Activated effector memory CD4-positive, alpha-beta T cell treated with Interleukin-2 at 50 U/mL for 16 hours (primary cell): ENCODE data around the gene EMD.
"Not testable (repeated sequence)": the region's sequence is repeated elsewhere in the genome, so short reads cannot be mapped to it uniquely, and the experiment has no call there.

Experiments used
- DNase-seq: peaks from one replicate; pipeline ENCODE4 v3.0.0-alpha.2; 2020

The EMD gene

DNA sequence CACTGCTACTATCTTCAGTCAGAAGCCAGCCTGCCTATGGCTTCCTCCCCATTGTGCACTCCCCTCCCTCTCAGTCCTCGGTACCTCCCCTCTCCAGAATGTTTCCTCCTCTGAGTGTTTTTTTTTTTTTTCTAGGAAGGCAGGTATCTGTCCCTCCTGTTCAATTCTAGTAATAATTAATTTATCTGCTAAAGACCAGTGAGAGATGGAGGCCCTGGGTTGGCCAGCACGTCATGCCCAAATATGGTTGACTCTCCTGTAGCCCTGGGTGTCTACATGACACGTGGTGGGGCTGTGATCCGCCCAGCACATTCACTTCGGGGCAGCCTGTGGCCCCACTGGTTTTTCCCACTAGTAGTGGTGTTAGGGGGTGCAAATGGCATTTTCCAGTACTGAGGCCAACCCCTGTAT lies 6.5 kb upstream of the EMD start:
- DNase-seq = peak; percentile 19

DNA sequence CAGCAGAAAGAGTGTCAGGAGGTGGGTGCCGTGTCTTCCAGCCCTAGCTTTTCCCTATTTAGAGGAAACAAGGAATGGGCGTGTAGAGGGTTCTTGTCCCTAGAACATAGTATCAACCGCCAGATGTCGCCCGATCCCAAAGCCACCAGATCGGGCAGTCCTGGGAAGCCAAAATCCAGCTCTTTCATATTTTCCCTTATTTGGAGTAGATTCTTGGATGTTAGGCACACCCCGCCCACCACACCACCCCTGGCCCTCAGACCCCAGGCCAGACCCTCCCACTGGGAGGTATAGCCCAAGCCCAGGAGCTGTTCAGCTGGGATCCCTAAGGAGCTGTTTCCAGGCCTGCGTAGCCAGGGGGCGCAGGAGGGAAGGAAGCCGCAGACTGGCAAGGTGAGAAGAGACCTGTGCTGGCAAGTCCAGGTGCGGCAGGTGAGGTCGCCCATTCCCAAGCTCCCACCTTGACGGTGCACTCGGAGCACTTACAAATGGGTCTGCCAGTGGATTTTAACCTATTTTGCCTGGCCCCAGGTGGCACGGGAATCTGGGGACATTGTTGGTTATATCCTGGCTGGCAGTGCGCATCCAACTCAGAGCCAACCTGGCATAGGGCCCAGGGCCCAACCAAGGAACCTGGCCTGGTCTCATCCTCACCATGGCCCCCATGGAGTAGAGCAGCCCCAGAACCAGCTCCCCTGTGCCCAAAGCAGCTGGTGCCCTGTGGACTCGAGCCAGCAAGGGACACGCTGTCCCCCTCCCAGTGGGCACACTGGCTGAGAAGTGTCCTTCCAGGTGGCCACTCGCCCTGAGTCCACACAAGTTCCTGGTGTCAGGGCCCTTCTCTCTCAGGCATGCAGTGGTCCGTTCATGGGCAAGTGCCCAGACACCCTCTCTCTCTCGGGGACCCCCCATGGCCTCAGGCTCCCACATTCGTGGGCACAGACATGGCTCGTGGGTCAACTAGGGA lies 5.5 kb upstream of the EMD start:
- no peak for DNase-seq

DNA sequence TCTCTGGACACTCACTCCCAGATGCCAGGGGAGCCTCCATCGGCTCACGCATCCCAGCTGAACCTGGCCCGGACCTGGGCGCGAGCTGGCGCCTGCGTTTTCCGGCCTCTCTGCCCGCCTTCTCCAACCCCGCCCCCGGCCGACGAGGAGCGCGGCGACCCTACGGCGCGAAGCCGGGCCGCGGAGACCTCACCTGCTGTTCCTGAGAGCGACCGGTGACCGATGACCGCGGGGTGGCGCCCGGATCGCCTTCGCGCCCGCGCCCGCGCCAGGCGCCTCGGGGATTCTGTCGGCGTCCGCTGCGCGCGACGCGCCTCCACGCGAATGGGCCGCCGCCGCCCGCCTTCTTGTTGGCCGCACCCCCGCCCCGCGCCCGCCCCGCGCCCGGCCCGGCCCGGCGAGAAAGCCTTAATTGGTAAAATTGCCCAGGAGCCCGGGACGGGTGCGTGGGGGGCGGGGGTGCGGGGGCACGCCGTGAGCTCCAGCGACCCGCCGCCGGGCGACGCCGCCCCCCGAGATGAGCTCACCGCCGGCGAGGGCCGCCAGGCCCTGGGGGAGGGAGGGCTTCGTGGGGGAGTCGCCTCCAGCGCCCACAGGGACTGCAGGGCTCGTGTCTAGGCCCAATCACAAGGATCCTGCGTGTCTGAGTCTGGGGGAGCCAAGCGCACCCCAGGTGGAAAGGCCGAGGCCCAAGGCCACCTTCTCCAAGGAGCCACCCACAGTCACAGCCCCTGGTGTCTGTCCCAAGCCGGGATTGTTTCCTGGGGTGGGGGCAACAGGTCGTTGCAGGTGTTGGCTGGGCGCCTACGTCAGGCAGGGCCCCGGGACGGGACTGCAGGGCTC lies 4.6 kb upstream of the EMD start, which contains the start of gene FLNA:
Gene FLNA, minus strand, starts transcription at position 322 of the 843 bp plus-strand sequence. CDS start 3,389 bp downstream, outside the sequence.
- no peak for DNase-seq

DNA sequence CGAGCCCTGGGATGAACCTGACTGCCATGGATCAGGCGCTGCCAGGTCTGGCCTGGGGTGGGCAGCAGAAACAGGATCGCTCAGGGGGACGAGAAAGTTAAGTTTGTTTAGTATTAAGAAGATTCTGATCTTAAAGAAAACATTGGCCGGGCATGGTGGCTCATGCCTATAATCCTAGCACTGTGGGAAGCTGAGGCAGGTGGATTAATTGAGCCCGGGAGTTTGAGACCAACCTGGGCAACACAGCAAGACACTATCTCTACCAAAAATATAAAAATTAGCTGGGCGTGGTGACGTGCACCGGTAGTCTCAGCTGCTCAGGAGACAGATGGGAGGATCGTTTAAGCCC lies 4.0 kb upstream of the EMD start:
- no peak for DNase-seq

DNA sequence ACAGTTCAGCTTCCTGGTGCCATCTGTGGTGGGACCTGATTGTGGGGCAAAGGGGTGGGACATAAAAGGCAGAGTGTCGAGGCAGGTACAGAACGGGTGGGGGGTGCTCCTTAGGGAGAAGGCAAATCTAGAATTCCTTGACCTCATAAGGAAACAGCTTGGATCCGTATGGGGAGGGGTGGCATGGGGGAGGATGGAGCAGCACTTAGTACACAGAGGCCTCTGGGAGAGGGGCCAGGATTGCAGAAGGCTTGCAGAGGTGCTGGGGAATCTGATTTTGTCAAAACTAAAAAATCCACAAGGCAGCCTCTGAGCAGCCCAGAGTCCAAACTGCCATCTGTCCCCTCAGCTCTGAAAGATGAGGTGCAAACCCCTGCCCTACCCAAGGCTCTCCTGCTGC lies 2.3 kb upstream of the EMD start:
- no peak for DNase-seq

DNA sequence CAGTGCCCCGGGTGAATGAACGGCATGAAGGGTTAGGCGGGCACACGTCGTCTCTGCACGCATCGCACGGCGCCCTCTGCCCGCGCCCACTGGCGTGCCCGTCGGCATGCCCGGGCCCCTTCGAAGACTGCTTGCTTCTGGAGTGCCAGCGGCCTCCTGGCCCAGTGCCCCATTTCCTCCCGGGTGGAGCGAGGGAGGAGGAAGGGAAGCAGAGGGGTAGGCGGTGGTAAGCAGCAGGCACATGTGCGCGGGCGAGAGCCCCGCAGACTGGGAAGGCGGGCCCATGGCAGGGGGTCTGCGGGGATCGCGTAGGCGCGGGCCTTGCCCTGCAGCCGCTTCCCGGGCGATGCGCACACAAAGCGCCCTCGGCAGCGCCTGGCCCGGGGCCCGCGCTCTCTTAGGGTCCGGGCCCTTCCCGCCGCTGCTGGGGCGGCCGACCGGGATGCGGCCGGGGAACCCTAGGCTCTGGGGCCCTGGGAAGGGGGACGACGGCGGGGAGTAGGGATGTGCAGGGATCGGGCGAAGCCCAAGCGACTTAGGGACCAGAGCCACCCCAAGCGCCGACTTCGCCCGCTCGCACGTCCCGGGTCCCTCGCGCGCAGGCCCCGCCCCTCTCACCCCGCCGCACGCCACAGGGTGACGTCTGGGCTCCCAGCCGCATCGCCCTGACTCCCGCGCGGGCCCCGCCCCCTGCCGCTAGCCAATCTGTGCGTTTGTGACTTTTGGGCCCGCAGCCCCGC lies 866 bp upstream of the EMD start:
- DNase-seq = no peak

DNA sequence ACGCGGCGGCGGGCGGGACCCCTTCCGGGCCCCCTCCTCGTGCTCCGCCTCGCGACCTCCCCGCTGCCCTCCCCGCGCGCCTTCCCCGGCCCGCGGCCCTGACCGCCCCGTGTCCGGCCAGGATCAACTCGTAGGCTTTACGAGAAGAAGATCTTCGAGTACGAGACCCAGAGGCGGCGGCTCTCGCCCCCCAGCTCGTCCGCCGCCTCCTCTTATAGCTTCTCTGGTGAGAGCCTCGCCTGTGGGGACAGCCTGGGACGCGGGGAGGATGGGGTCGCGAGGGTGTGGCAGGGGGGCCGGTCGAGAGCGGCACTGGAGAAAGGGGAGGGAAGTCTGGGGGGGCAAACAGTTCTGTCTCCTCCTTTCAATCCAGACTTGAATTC lies 465 bp downstream of the EMD start:
- no peak for DNase-seq

DNA sequence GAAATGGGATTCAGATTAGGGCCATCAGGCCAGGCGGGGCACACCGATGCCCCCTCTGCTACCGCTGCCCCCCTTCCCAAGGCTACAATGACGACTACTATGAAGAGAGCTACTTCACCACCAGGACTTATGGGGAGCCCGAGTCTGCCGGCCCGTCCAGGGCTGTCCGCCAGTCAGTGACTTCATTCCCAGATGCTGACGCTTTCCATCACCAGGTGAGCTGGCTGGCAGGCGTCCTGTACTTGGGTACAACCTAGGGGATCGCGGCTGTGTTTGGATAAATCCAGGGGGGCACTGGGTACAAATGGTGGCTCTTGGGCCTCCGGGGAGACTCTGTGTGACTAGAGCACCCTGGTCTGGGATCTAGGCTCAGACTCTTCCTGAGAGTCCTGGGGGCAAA lies 1.1 kb downstream of the EMD start:
- DNase-seq = no peak

DNA sequence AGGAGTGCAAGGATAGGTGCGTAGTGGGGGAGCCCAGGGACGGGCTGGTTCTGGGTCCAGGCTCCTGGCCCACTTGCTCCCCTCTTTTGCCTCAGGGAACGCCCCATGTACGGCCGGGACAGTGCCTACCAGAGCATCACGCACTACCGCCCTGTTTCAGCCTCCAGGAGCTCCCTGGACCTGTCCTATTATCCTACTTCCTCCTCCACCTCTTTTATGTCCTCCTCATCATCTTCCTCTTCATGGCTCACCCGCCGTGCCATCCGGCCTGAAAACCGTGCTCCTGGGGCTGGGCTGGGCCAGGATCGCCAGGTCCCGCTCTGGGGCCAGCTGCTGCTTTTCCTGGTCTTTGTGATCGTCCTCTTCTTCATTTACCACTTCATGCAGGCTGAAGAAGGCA lies 1.7 kb downstream of the EMD start:
- DNase-seq = no peak

DNA sequence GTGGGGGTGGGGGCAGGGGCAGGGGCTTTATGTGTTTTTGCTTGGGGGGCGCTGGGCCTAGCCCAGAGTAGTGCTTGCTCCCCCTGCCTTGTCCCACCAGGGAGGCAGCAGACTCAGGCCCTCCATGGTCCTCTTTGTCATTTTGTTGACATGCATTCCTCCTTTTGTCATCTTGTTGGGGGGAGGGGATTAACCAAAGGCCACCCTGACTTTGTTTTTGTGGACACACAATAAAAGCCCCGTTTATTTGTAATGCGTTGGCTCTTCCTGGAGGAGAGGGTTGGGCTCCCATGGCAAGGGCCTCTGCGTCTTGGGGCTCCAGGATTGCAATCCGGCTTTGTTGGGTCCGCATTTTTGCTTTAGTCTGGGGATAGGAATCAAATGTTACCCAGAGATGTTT lies 2.2 kb downstream of the EMD start:
- no peak for DNase-seq

DNA sequence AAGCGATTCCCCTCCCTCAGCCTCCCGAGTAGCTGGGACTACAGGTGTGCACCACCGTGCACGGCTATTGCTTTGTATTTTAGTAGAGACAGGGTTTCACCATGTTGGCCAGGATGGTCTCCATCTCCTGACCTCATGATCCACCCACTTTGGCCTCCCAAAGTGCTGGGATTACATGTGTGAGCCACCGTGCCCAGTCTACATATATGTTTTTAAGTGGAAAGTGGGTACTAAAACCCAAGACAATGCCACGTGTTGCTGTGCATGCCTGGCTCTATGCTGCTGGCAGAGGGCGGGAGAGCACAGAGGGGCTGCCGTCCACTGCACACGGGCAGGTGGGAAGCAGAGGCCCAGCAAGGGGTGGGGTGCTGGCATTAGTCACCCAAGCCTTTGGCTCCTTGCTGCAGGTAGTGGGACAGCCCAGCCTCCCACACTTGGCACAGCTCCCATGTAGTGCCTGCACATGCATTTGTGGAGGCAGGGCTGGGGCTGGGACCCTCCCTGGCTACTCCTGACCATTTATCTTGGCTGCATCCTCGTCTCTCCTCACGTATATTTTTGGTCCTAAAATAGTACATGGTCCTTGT lies 3.5 kb downstream of the EMD start:
- no peak for DNase-seq

DNA sequence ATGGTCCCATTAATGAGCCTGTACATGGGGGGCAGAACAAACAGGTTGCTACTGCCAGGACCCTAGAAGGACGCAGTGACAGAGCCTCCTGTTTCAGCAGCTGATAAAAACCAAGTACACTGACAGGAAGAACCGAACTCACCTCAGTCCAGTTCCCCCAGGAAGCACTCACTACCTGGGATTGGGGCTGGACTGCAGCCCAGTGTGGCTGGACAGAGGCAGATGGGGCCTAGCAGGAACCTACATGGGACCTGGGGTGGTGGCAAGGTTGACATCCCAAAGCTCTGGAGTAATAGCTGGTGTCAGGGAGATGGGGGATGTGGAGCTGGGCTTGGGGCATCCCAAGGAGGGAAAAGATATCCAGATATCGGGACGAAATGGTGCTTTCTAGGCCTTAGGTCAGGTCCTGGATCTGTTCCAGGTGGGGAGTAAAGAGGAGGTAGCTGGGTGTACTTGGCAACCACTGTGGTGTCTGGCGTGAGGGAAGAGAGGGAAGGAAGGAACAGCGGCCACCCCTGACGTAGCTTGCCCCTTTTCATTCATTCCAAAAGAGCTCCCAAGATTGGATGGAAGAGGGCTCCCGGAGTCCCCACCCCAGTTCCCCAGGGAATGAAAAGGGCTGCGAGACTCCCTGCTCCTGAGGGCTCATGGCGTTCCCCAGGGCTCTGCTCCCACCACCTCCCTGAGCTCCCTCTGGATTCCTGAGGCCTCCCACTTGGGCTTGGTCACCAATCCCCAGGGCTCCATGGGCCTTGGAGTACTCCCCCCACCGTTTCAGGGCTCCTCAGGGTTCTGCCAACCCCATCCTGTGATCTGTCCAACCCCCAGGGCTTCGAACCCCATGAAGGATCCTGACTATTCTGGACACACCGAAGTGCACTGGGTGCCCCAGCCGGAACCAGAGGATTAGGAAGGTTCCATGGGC lies 4.5 kb downstream of the EMD start:
- DNase-seq = no peak

DNA sequence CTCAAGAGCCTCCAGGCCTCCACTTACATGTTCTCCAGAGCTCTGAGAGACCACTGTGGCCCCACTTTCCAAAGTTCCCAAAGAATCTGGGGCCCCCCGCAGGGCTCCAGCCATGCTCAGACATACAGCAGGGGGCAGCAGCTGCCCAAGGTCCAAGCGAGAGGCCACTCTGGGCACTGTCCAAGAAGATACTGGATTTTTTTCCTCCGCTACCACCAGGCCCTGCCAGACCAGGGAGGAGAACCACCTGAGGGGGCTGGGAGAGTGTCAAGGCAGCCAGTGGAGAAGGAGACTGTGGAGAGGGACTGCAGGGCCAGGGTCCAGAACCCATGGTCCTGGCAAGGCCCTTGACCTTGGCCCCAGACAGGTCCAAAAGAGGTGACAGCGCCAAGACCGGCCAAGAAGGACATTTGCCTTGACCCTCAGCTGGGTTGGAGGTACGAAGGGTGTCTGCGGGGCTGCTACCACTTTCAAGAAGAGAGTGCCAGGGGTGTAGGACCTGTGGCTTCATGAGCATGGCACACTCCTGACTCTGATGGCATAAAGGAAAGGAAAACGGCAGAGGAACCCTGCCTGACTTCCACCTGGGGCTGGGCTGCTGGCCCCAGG lies 5.3 kb downstream of the EMD start:
- no peak for DNase-seq

DNA sequence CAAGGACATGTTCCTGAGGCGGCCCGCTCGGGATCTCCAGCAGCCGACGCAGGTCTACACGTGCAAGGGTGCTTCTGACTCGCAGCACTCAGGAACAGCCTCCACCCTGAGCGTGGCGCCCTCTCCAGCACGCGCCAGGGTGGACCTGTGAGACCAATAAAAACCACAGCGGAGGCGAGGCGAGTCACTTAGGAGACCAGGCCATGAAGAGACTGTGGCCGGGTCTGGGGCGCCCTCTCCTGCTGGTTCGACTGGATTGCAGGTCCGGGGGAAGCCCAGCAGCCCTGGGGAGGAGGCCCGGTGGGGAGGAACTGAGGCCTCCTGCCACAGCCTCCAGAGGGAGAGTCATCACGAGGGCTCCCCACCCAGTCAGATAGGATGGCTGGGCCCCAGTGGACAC lies 9.0 kb downstream of the EMD start:
- not testable (repeated sequence) for DNase-seq

DNA sequence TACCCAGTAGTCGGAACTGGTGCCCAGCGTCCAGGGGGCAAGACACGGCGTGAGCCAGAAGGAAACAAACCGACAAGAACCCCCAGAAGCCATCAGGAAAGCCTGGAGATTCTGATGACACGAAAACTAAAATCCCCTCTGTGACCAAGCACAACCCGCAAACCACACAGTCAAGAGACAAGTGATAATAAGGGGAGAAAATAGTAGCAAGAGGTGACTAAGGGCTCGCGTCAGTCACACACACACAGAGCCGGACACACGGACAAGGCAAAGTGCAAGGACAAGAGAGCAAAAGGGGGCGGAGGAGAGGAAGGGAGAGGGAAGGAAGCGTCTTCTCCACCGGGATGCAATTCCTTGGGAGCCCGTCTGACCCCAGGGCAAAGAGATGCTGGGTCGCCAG lies 9.6 kb downstream of the EMD start:
- not testable (repeated sequence) for DNase-seq

DNA sequence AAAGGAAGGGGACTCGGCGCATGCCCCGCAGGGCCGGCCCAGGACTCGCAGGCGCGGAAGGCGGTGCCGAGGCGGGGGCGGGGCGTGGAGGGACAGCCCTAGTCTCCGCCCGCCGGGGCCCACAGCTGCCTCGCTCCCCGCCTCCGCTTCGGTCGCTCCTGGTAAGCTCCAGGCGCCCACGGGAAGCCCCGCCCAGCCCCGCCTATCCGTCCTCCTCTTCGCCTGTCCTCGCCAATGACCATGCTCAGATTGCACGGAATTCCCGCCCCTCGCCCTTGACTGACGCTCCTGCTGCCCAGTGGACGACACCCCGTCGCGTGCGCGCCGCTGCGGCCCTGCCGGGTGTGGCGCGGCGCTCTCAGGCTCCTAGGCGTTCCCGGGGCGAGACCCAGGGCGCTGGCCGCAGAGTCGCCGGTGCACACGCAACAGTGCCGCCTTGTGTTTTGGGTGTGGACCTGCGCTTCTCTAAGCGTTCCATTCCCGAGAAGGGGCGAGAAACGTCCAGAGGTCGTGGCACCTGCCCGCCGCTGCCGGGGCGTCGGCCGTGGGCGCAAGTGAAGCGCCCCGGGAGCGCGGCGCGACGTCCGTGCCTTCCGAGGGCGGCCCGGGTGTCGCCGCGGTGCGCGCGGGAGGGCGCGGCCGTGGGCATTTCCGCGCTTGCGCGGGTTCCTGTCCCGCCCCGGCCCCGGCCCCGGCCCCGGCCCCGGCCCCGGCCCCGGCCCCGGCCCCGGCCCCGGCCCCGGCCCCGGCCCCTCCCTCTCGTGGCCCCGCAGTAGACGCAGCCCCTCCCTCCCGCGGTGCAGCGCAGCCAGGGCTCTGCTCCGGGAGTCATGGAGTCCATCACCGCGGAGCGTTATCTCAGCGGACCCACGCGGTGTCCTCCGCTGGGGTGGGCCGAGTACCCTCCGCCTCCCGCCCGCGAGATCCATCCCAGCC lies 11.0 kb downstream of the EMD start:
- not testable (repeated sequence) for DNase-seq

DNA sequence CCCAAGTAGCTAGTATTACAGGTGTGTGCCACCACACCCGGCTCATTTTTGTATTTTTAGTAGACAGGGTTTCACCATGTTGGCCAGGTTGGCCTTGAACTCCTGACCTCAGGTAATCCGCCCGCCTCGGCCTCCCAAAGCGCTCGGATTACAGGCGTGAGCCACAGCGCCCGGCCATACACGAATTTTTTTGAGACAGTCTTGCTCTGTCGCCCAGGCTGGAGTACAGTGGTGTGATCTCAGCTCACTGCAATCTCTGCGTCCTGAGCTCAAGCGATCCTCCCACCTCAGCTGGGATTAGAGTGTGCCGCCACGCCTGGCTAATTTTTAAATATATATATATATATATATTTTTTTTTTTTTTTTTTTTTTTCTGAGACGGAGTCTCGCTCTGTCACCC lies 17.3 kb downstream of the EMD start:
- not testable (repeated sequence) for DNase-seq

DNA sequence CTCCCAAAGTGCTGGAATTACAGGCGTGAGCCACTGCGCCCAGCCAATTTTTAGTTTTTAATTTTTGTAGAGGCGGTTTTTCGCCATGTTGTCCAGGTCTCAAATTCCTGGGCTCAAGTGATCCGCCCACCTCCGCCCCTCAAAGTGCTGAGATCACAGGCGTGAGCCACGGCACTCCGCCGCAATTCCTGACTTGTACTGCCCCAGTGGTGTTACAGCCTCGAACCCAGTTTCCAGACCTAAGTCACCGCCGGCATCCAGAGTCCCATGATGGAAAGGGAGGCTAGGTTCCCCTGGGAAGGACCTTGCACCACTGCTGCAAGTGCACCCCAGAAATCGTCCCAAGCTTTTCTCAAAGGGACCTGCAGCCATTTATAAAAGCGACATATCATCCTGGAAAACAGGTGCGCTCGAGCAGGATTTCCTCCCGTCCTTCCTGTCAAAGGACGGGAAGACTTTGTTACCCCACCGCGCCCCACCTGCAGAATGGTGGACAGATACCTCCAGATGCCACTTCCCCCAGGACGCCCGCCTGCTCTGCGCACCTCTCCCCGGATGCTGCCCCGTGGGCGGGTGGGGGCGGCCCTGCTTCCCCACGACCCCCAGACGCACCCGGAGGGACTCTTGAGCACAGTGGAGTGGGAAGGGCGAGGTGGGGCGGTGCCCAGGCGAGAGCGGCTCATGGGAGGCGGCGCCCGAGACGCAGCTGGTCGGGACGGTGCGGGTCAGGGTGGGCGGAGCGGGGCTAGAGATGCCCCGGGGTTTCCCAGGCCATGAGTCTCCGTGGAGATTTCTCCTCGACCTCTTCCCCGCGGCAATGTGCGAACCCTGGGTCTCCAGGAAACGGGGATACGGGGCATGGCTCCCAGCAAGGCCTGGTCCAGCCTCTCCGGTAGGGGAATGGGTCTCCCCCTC lies 18.1 kb downstream of the EMD start:
- DNase-seq = no peak
